SIG-M5 treated with dmso at 0.1 percent for 504 hours (cell line): ENCODE measurements around the gene UBQLN2.
"Not testable (repeated sequence)": the region's sequence is repeated elsewhere in the genome, so short reads cannot be mapped to it uniquely, and the experiment has no call there.

ENCODE experiments used
- DNase-seq: peaks from one replicate; lab custom pipeline; 2025; ENCODE audit not compliant: unreplicated experiment; lab: John Stamatoyannopoulos, UW

The UBQLN2 gene

DNA sequence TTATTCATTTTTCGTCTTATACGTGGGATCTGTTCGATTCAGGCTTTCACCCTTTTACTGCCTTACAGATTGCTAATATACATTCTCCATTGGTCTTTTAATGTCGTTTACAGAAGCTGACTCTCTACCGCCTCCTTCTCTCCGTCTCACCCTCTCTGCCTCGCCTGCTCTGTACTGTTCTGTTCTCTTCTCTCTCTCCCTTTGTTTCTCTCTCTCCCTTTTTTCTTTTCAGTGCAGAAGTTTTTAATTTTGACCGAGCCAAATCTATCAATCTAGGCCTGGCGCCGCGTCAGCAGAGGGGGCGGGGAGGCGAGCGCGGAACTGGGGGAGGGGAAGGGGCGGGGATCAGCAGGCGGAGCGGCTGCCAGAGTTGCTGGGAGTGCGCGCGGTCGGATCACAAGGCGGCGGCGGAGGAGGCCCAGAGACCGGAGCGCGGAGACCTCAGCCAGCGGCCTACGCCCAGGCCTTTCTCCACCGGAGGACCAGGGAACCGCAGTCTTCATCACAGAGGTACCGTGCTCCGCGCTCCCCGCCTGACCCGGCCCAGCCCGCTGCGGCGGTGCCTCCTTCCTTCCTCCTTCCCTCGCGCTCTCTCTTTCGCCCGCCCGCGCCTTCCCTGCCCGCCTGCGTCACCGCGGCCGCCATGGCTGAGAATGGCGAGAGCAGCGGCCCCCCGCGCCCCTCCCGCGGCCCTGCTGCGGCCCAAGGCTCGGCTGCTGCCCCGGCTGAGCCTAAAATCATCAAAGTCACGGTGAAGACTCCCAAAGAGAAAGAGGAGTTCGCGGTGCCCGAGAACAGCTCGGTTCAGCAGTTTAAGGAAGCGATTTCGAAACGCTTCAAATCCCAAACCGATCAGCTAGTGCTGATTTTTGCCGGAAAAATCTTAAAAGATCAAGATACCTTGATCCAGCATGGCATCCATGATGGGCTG is at the start of gene UBQLN2:
UBQLN2 (plus strand) TSS at position 397 of the 931 bp plus-strand sequence; CDS start at position 644, 247 bp downstream.
- DNase-seq: peak; percentile 54

DNA sequence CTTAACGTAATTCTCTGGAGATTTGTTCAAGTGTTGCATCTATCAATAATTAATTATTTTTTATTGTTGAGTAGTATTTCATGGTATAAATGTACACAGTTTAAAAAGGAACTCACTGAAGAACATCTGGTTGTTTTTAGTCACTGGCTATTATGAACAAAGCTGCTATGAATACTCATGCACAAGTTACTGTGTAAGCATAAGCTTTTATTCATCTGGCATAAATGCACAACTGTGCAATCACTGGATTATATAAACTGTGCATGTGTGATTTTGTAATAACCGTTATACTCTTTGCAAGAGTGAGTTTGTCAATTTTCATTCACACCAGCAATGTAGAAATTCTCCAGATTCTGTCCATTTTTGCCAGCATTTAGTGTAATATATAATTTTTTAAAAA is 43.8 kb upstream of the UBQLN2 start:
- DNase-seq: no peak

DNA sequence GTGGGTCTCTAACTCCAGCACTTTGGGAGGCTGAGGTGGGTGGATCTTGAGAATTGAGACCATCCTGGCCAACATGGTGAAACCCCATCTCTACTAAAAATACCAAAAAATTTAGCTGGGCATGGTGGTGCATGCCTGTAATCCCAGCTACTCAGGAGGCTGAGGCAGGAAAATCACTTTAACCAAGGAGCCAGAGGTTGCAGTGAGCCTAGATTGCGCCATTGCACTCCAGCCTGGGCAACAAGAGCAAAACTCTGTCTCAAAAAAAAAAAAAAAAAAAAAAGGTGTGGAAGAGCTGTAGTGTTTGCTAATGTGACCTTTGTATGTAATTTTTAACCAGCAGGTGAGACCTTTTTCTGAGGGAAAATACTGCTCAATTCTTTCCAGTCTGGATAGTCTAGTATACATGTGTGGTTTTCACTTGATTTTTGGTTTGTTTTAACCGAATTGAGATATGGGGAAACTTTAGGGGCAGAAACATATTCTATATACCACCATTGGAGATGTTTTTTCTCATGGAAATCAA is 33.9 kb upstream of the UBQLN2 start:
- not testable (repeated sequence) for DNase-seq

DNA sequence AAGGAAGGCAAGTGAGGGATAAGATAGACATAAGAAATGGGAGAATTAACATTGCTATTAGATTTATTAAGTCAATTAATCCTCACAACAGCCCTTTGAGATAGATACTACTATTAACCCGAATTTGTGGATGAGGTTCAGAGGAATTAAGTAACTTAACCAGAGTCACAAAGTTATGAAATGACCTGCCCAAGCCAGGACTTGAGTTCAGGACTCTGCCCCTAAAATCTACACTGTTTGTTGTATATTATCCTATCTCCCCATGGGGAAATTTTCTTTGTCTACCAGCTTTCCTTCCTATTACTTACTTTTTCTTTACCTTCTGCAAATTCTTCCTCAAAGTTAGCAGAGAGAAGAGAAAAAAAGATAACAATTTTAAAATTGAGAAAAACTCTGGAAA is 33.4 kb upstream of the UBQLN2 start:
- DNase-seq: no peak

DNA sequence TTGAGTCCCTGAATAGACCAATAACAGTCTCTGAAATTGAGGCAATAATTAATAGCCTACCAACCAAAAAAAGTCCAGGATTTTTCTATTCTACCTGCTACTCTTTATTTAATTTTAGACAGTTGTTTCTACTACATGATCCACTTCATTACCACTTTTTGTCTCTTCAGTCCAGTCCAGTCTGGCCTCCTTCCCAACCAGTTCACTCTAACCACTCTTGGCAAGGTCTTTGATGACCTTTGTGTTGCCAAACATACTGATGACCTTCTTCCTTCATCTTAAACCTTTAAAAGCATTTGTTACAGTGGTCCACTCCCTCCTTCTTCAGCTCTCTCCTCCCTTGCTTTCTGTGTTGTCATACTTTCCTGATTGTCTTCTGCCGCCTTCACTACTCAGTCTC is 12.8 kb upstream of the UBQLN2 start:
- no peak for DNase-seq

DNA sequence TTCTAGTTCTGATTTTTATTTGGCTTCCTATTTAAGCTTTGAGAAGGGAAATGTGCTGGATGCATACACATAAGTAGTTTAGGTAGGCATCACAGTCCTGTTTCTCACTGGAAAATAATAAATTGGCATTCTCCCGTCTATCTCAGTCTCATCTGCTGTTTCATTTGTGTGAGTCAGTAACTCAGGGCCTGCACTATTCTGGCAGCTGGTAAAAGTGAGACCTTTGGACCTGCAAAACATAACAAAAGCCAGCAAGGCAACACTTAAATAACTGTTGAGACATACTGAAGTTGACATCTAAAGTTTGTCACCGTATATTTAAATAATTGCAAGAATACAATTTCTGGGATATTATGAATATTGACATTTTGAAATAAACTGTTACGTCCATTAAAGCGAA is 8.6 kb upstream of the UBQLN2 start:
- DNase-seq: no peak

DNA sequence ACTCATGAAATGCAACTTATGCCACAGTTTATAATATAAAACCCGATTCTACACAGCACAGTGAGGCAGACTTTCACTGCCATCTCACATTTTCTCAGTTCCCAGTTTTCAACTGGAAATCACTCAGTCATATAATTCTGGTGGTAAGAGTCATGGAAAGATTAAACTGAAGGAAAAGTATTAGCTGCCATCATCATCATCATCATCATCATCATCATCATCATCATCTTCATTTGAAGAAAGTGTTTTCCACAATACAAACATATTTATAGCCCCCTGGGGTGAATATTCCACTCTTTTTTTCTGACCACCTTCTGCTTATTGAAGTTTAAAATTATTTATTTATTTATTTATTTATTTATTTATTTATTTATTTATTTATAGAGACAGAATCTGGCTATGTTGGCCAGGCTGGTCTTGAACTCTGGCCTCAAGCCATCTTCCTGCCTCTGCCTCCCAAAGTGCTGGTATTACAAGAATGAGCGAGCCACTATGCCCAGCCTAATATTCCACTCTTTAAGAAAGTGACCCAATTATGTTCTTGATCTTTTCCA is 6.0 kb upstream of the UBQLN2 start:
- DNase-seq: no peak

DNA sequence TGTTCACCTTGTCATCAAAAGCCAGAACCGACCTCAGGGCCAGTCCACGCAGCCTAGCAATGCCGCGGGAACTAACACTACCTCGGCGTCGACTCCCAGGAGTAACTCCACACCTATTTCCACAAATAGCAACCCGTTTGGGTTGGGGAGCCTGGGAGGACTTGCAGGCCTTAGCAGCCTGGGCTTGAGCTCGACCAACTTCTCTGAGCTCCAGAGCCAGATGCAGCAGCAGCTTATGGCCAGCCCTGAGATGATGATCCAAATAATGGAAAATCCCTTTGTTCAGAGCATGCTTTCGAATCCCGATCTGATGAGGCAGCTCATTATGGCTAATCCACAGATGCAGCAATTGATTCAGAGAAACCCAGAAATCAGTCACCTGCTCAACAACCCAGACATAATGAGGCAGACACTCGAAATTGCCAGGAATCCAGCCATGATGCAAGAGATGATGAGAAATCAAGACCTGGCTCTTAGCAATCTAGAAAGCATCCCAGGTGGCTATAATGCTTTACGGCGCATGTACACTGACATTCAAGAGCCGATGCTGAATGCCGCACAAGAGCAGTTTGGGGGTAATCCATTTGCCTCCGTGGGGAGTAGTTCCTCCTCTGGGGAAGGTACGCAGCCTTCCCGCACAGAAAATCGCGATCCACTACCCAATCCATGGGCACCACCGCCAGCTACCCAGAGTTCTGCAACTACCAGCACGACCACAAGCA is 898 bp downstream of the UBQLN2 start:
- no peak for DNase-seq

DNA sequence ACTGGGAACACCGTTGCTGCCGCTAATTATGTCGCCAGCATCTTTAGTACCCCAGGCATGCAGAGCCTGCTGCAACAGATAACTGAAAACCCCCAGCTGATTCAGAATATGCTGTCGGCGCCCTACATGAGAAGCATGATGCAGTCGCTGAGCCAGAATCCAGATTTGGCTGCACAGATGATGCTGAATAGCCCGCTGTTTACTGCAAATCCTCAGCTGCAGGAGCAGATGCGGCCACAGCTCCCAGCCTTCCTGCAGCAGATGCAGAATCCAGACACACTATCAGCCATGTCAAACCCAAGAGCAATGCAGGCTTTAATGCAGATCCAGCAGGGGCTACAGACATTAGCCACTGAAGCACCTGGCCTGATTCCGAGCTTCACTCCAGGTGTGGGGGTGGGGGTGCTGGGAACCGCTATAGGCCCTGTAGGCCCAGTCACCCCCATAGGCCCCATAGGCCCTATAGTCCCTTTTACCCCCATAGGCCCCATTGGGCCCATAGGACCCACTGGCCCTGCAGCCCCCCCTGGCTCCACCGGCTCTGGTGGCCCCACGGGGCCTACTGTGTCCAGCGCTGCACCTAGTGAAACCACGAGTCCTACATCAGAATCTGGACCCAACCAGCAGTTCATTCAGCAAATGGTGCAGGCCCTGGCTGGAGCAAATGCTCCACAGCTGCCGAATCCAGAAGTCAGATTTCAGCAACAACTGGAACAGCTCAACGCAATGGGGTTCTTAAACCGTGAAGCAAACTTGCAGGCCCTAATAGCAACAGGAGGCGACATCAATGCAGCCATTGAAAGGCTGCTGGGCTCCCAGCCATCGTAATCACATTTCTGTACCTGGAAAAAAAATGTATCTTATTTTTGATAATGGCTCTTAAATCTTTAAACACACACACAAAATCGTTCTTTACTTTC is 1.8 kb downstream of the UBQLN2 start:
- DNase-seq: no peak

DNA sequence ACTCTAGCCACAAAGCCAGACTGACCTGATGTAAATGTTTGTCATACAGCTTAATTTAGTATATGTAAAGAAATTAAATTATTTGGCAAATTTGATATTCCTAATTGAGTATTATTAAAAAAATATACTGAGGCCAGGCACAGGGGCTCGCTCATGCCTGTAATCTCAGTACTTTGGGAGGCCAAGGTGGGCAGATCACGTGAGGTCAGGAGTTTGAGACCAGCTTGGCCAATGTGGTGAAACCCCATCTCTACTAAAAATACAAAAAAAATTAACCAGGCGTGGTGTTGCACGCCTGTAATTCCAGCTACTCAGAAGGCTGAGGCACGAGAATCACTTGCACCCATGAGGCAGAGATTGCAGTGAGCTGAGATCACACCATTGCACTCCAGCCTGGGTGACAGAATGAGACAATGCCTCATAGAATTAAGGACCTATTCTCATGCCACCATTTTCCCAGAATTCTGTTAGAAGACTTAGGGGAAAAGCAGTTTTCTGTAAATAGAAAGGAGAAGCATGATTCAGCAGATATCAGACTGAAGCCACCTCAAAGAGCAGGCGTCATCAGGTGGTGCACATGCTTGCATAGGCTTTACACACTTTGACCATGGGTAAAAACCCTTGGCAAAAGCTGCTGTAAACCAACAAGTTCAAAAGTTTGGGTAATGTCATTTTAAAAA is 6.1 kb downstream of the UBQLN2 start:
- DNase-seq: no peak

DNA sequence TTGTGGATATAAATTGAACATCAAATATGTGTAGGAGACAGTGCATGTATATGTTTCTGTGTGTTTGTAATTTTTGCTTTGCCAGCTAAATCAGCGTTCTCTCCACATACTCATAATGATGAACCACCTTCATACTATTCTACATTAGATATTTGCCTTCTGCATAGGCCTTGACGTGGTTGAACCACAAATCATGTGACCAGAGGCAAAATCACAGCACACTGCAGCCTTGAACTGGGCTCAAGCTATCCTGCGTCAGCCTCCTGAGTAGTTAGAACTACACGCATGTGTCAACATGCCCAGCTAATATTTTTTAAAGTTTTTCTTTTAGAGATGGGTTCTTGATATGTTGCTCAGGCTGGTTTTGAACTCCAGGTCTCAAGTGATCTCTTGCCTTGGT is 9.5 kb downstream of the UBQLN2 start:
- no peak for DNase-seq

DNA sequence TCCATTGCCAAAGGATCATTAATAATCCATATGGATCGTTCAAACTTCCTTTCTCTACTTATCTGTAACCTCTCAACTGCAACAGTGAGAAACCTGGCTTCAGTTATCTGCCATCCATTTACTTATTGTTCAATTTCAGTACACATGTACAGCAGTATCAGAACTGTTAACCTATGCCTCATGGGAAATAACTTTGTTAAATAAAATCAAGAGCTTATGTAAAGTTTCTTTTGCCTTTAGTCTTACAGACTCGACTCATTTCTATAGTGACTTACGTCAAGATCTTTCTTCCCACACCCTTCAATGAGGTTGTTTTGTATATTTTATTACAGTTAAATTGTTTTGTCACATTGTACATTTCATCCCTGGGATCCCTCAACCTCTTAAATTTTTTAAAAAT is 11.4 kb downstream of the UBQLN2 start:
- no peak for DNase-seq

DNA sequence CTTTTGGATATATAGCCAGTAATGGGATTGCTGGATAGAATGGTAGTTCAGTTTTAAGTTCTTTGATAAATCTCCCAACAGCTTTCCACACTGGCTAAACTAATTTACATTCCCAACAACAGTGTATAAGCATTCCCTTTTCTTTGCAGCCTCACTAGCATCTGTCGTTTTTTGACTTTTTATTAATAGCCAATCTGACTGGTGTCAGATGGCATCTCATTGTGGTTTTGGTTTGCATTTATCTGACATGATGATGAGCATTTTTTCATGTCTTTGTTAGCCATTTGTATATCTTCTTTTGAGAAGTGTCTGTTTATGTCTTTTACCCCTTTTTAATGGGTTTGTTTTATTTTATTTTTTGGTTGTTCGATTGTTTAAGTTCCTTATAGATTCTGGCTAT is 13.3 kb downstream of the UBQLN2 start:
- DNase-seq: no peak

DNA sequence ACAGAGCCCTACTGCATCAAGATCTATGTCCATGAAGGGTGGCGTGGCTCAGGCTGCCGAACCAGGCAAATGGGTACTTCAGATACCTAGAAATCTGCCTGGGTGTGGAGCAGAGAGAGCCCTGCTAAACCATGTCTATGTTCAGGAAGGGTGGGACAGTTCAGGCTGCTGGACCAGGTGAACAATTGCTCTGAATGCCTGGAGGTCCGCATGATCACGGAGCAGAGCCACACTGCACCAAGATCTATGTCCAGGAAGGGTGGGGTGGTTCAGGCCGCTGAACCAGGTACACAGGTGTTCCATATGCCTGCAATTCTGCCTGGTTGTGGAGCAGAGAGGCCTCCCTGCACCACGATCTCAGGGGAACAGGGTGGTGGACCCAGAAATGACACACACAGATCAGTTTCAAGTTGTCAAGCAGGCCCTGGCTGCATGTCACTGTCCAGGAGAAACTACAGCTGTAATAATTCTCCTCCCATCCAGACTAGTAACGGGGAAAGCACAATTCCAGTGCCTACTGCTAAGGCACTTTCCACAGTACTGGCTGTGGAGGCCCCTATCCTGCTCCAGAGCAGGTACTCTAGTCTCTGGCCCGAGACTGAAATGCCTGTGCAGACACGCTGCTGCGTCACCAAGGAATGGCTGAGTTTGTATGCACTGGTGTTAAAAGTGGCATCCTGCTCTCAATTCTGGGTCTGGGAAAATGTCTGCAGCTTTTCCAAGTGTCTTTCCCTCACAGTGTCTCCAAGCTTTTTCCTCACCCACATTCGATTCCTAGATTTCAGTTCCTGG is 25.2 kb downstream of the UBQLN2 start:
- DNase-seq: no peak

DNA sequence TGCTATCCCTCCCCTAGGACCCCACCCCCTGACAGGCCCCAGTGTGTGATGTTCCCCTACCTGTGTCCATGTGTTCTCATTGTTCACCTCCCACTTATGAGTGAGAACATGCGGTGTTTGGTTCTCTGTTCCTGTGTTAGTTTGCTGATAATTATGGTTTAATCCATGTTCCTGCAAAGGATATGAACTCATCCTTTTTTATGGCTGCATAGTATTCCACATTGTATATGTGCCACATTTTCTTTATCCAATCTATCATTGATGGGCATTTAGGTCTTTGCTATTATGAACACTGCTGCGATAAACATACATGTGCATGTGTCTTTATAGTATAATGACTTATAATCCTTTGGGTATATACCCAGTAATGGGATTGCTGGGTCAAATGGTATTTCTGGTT is 28.4 kb downstream of the UBQLN2 start:
- DNase-seq: not testable (repeated sequence)

DNA sequence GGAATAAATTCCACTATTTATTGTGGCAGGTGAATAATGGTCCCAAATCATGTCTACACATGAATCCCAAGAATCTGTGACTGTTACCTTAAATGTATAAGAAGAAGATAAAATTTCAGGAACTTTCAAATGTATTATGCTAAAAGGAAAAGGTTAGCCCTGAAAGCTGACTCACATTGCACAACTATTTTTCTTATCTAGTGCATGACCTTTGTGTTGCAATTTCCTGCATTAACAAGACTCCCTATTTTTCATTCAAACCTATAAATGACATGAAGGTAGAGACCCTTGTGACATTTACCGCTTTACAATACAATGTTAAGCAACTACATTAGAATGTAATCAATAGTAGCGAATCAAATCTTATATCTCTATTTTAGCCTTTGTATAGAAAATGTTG is 36.7 kb downstream of the UBQLN2 start:
- peak; percentile 4 for DNase-seq

DNA sequence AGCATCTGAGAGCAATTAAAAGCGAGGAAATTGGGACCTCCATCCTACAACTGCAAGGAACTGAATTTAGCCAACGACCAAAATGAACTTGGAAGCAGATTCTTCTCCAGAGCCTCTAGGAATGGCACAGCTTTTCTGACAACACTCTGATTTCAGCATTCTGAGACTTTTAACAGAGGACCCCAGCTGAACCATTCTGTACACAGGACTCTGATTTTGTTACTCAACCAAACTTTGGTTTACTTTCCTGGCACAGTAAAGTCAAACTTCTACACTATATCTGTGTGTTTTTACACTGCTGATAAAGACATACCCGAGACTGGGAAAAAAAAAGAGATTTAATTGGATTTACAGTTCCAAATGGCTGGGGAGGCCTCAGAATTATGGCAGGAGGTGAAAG is 37.6 kb downstream of the UBQLN2 start:
- no peak for DNase-seq

DNA sequence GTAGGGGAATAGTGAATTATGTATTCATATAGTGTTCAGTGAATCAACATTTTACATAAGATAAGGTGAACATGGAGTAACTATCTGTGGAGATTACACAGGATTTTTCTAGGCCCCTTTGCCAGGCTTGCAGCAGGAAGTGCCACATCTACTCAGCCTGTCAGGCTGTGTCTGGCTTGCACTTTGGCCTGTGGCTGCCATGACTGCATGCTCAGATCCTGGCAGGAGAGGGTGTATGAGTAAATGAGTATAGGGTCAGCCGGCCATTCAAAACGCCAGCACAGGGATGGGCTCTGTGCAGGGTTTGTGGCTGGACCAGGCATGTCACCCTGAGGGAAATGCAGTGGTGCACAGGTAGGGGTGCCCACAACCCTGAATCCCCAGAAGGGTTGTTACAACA is 51.9 kb downstream of the UBQLN2 start:
- DNase-seq: no peak
